GM12878 (cell line): ENCODE measurements around the gene ENGASE. TPM values are rescaled to one million over a fixed set of nuclear protein-coding genes. Genes with fewer than 3 reads are reported as not detected.

Experiments
- ATAC-seq: fragments of 200-7000 bp; cut with Tn5 transposase; 3 replicates; pipeline ENCODE4 v1.9.1; 2020; ENCODE audit warnings: mild to moderate bottlenecking, moderate library complexity
- BruUV-seq: library from RNA; stranded (reverse); fragments of 400-500 nt; replicated peaks from 2 replicates; lab custom pipeline; 2021; lab: Mats Ljungman, UMichigan
- CTCF ChIA-PET: fragments of 300-600 bp; sonication (Branson Sonifier 250); formaldehyde crosslinking; extraction: SDS; loops from one replicate; lab custom pipeline; 2021; ENCODE audit warnings: inconsistent platforms; lab: Yijun Ruan, JAX
- POLR2A ChIA-PET: fragments of 350-600 bp; formaldehyde crosslinking; extraction: SDS; loops from one replicate; lab custom pipeline; 2021; ENCODE audit warnings: inconsistent platforms; lab: Charles Lee
- RAD21 ChIA-PET: fragments of 300-600 bp; sonication (Branson Sonifier 250); formaldehyde crosslinking; loops from one replicate; lab custom pipeline; 2023; ENCODE audit warnings: antibody characterized with exemption; ENCODE audit not compliant: unreplicated experiment; lab: Charles Lee
- SMC1A ChIA-PET: fragments of 300-600 bp; sonication (Branson Sonifier 250); formaldehyde crosslinking; loops from one replicate; lab custom pipeline; 2023; ENCODE audit not compliant: unreplicated experiment, uncharacterized antibody; lab: Charles Lee
- DNase-seq: peaks from one replicate; pipeline ENCODE4 v3.0.0-alpha.2; 2011; ENCODE audit warnings: low read depth, low spot score
- FAIRE-seq: peaks from 3 replicates; lab custom pipeline; 2011; peaks lifted over from hg19 to GRCh38; lab: Jason Lieb, UNC
- H2AFZ ChIP-seq: 2 replicates; pipeline ENCODE4 v1.6.0; 2011; ENCODE audit warnings: low read depth, low read length, control low read depth; ENCODE audit not compliant: control insufficient read depth
- H3K27ac ChIP-seq: 2 replicates; pipeline ENCODE4 v1.5.1; 2011; ENCODE audit warnings: control low read depth; ENCODE audit not compliant: control insufficient read depth, insufficient read depth
- H3K27me3 ChIP-seq, 2 experiments: replicated peaks in 1 of 2; 2 replicates each; pipeline versions ENCODE4 v1.6.0 to v1.6.1; 2011; ENCODE audit warnings: low read length in 1 of 2; ENCODE audit not compliant: control insufficient read depth in 2 of 2, insufficient read depth in 2 of 2
- H3K36me3 ChIP-seq, 2 experiments: 2 replicates each; pipeline ENCODE4 v1.5.1; 2011; ENCODE audit warnings: low read length in 1 of 2; ENCODE audit not compliant: control insufficient read depth in 2 of 2, insufficient read depth in 2 of 2
- H3K4me1 ChIP-seq: 2 replicates; pipeline ENCODE4 v1.6.1; 2011; ENCODE audit warnings: mild to moderate bottlenecking, low read length, moderate library complexity, mixed read lengths; ENCODE audit not compliant: control insufficient read depth, insufficient read depth
- H3K4me2 ChIP-seq: 2 replicates; pipeline ENCODE4 v1.6.0; 2011; ENCODE audit warnings: control low read depth; ENCODE audit not compliant: control insufficient read depth, insufficient read depth
- H3K4me3 ChIP-seq: fragments of 200-600 bp; sonication (generic); 2 replicates; pipeline ENCODE4 v1.5.1; 2016
- H3K79me2 ChIP-seq: 2 replicates; pipeline ENCODE4 v1.6.0; 2011; ENCODE audit warnings: low read length; ENCODE audit not compliant: control insufficient read depth, insufficient read depth
- H3K9ac ChIP-seq: 2 replicates; pipeline ENCODE4 v1.8.0; 2011; ENCODE audit warnings: low read length, control low read depth, mixed read lengths; ENCODE audit not compliant: control insufficient read depth, insufficient read depth
- H3K9me3 ChIP-seq: replicated peaks from 3 replicates; pipeline ENCODE4 v1.5.1; 2011; ENCODE audit warnings: mild to moderate bottlenecking, low read length; ENCODE audit not compliant: control insufficient read depth, insufficient read depth
- H4K20me1 ChIP-seq: 2 replicates; pipeline ENCODE4 v1.6.0; 2011; ENCODE audit not compliant: control insufficient read depth, insufficient read depth
- MYB ChIP-seq: fragments of 150-350 bp; IDR thresholded peaks from 2 replicates; pipeline ENCODE4 v1.6.1; 2014; ENCODE audit warnings: mild to moderate bottlenecking, low read depth, low read length, borderline replicate concordance
- RAD51 ChIP-seq: fragments of 450-650 bp; IDR thresholded peaks from 2 replicates; pipeline ENCODE4 v1.6.1; 2016; ENCODE audit warnings: moderate library complexity, mild to moderate bottlenecking, inconsistent platforms
- YY1 ChIP-seq: IDR thresholded peaks from 2 replicates; pipeline ENCODE4 v1.6.1; 2011; ENCODE audit warnings: low read depth, mild to moderate bottlenecking, low read length
- WGBS: methylation state at CpG from one replicate; pipeline ENCODE4 v1.1.6; 2016; ENCODE audit warnings: low lambda C conversion rate; ENCODE audit not compliant: insufficient replicate concordance, insufficient coverage; ENCODE audit errors: missing lambda C conversion rate; 5-methylcytosine and 5-hydroxymethylcytosine counted together
- in situ Hi-C: fragments of 300-500 bp; cut with MboI; formaldehyde crosslinking; loops from 9 replicates; pipeline ENCODE4 v1.14.3; 2018; ENCODE audit warnings: mixed read lengths
- intact Hi-C: fragments of 100-400 bp; cut with micrococcal nuclease; formaldehyde crosslinking; loops from one replicate; pipeline ENCODE4 v1.14.2; 2022; ENCODE audit not compliant: unreplicated experiment
- polyA plus RNA-seq, 11 experiments: library from polyadenylated mRNA; depleted of rRNA in 4 of 11; unstranded in 6 of 11; stranded (reverse) in 5 of 11; fragments of >200 nt; fragmentation: Nextera tagmentation in 4 of 11; fragmentation: Illumina TruSeq in 1 of 11; extraction: Ambion mirVana in 4 of 11; extraction: Trizol in 1 of 11; gene quantifications; 1 replicate in 1 of 11; 2 replicates in 10 of 11; pipeline versions ENCODE4 v1.2.1 to v1.2.3, GENCODE V29; 2011 to 2016; ENCODE audit warnings: inconsistent platforms in 2 of 11, missing spikeins in 2 of 11, low read depth in 1 of 11
- total RNA-seq, 4 experiments: library from RNA; depleted of rRNA in 3 of 4; stranded (reverse); fragments of >200 nt in 3 of 4; fragmentation: Illumina TruSeq in 1 of 4; extraction: Trizol in 1 of 4; gene quantifications; 2 replicates each; pipeline versions ENCODE4 v1.2.1 to v1.2.3, GENCODE V29; 2013 to 2021
- TF ChIP-seq, protein P1 (sequence below): fragments of 450-650 bp; IDR thresholded peaks from 2 replicates; pipeline ENCODE4 v1.6.1; 2017; ENCODE audit warnings: mild to moderate bottlenecking, moderate library complexity

ENGASE gene
- total and polyA plus RNA-seq, 10 of the 15 experiments (the other 5 are each of a cell fraction or from before 2014, with no cell fraction given): 0.18 to 28.9 (median 10.5) TPM

DNA sequence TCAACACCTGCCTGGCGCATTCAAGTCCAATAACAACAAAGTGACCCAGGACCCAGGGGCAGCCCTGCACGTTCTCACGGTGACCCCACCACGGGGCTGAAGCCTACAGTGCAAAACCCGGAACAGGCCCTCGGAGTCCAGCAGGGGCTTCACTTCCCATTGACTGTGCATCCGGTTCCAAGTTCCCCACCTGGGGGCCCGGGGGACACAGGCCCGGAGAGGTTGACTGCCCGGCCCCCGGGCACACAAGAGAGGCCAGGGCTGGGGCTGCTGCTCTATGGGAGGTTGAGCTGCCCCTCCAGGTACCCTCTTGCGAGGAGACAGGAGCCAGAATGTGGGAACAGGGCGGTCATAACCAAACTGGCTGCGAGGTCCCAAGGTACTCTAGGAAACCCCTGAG lies 31.3 kb downstream of the ENGASE start:
- H4K20me1 ChIP-seq: no peaks in the 10 kb centered on the region
- H3K9me3 ChIP-seq: no peaks in the 10 kb centered on the region
- H3K36me3 ChIP-seq: no peaks in the 10 kb centered on the region
- DNase-seq: no peak
- 24% methylated on average over 14 of the region's 14 CpGs for WGBS
- no peak for ATAC-seq
- ChIA-PET CTCF (no interaction called here), POLR2A (no interaction called here), RAD21 (no interaction called here), SMC1A (no interaction called here)
- H2AFZ ChIP-seq: no peak overlapping the region
- no peaks in the 10 kb centered on the region for H3K79me2 ChIP-seq
- FAIRE-seq: no peak
- H3K4me1 ChIP-seq: no peaks in the 10 kb centered on the region
- no TSS peak for BruUV-seq
- no peak overlapping the region for H3K27ac ChIP-seq
- no peak overlapping the region for H3K9ac ChIP-seq
- H3K4me2 ChIP-seq: no peak overlapping the region
- H3K4me3 ChIP-seq: no peak overlapping the region
- H3K27me3 ChIP-seq: no peaks in the 10 kb centered on the region; a peak in 2 of 4 replicates
- TF ChIP-seq RAD51 (no peak), MYB (no peak), YY1 (no peak)
- TF ChIP-seq, protein P1, sequence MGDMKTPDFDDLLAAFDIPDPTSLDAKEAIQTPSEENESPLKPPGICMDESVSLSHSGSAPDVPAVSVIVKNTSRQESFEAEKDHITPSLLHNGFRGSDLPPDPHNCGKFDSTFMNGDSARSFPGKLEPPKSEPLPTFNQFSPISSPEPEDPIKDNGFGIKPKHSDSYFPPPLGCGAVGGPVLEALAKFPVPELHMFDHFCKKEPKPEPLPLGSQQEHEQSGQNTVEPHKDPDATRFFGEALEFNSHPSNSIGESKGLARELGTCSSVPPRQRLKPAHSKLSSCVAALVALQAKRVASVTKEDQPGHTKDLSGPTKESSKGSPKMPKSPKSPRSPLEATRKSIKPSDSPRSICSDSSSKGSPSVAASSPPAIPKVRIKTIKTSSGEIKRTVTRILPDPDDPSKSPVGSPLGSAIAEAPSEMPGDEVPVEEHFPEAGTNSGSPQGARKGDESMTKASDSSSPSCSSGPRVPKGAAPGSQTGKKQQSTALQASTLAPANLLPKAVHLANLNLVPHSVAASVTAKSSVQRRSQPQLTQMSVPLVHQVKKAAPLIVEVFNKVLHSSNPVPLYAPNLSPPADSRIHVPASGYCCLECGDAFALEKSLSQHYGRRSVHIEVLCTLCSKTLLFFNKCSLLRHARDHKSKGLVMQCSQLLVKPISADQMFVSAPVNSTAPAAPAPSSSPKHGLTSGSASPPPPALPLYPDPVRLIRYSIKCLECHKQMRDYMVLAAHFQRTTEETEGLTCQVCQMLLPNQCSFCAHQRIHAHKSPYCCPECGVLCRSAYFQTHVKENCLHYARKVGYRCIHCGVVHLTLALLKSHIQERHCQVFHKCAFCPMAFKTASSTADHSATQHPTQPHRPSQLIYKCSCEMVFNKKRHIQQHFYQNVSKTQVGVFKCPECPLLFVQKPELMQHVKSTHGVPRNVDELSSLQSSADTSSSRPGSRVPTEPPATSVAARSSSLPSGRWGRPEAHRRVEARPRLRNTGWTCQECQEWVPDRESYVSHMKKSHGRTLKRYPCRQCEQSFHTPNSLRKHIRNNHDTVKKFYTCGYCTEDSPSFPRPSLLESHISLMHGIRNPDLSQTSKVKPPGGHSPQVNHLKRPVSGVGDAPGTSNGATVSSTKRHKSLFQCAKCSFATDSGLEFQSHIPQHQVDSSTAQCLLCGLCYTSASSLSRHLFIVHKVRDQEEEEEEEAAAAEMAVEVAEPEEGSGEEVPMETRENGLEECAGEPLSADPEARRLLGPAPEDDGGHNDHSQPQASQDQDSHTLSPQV: no peak
- intact Hi-C loops (no loop called here), in situ Hi-C loops (no loop called here)
